ACHN (cell line): Measurements from ENCODE around the gene AP3S1.

Source experiments
- DNase-seq: peaks from one replicate; pipeline ENCODE4 v3.0.0-alpha.2; 2015
- in situ Hi-C: cut with HindIII; loops from 2 replicates; pipeline ENCODE4 v1.10.0; 2017; ENCODE audit warnings: low sequenced_read_pairs, low pct_ligation_motif_present, low pct_unique_long_range_greater_than_20kb

Gene AP3S1

GRCh38 chr5:115961381-115962238 lies 119.9 kb downstream of the AP3S1 start:
- no peak for DNase-seq
- in situ Hi-C loops = no loop called here

- in situ Hi-C loops = no loop called here
- no peak for DNase-seq
These were observed 120.5 kb downstream of the AP3S1 start, which contains the start of gene LVRN for GRCh38 chr5:115962239-115962564. Gene LVRN (plus strand): TSS chr5:115962475. CDS start chr5:115962618, 143 bp downstream.

GRCh38 chr5:115962565-115963402 lies 121.0 kb downstream of the AP3S1 start:
- in situ Hi-C loops = no loop called here
- no peak for DNase-seq

GRCh38 chr5:115963566-115963965 lies 121.8 kb downstream of the AP3S1 start:
- in situ Hi-C loops = no loop called here
- no peak for DNase-seq
